ENCODE results near the gene SERBP1.

DNA sequence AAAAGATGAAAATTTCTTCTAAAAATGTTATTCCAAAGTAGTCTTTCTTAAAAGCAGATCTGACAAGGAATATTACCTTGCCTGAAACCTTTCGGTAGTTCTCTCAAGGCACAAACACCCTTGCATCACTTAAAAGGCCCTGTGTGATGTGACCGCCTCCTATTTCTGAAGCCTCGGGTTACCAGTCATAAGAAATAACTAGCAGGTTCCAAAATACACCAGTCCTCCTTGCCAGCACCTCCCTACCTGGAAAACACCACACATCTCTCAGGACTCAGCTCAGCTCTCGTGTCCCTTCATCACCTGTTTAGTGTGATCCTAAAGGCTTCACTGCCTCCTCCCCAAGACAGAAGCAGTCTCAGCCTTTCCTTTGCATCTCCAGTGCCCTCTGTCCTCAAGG, 35.7 kb downstream of the SERBP1 start:
- TF ChIP-seq, protein P1, sequence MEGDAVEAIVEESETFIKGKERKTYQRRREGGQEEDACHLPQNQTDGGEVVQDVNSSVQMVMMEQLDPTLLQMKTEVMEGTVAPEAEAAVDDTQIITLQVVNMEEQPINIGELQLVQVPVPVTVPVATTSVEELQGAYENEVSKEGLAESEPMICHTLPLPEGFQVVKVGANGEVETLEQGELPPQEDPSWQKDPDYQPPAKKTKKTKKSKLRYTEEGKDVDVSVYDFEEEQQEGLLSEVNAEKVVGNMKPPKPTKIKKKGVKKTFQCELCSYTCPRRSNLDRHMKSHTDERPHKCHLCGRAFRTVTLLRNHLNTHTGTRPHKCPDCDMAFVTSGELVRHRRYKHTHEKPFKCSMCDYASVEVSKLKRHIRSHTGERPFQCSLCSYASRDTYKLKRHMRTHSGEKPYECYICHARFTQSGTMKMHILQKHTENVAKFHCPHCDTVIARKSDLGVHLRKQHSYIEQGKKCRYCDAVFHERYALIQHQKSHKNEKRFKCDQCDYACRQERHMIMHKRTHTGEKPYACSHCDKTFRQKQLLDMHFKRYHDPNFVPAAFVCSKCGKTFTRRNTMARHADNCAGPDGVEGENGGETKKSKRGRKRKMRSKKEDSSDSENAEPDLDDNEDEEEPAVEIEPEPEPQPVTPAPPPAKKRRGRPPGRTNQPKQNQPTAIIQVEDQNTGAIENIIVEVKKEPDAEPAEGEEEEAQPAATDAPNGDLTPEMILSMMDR (IDR thresholded peaks at IDR 0.05): no peak
- no peak for TF ChIP-seq POLR2A (IDR thresholded peaks at IDR 0.05)

Data from adrenal gland (tissue), 5 donors.